ENCODE results near the gene DGKI.
"Not testable (repeated sequence)": the region's sequence is repeated elsewhere in the genome, so short reads cannot be mapped to it uniquely, and the experiment has no call there.

The DGKI gene

GRCh38 chr7:137734221-137734620 lies 112.6 kb downstream of the DGKI start:
- DNase-seq: no peak

GRCh38 chr7:137732168-137732567 lies 114.6 kb downstream of the DGKI start:
- DNase-seq: no peak

GRCh38 chr7:137731436-137731835 lies 115.3 kb downstream of the DGKI start:
- no peak for DNase-seq

GRCh38 chr7:137728426-137728825 lies 118.3 kb downstream of the DGKI start:
- DNase-seq: no peak

GRCh38 chr7:137727413-137727812 lies 119.4 kb downstream of the DGKI start:
- no peak for DNase-seq

GRCh38 chr7:137718355-137718754 lies 128.4 kb downstream of the DGKI start:
- DNase-seq: peak in 1 of 2 donors; percentile 33

DNA sequence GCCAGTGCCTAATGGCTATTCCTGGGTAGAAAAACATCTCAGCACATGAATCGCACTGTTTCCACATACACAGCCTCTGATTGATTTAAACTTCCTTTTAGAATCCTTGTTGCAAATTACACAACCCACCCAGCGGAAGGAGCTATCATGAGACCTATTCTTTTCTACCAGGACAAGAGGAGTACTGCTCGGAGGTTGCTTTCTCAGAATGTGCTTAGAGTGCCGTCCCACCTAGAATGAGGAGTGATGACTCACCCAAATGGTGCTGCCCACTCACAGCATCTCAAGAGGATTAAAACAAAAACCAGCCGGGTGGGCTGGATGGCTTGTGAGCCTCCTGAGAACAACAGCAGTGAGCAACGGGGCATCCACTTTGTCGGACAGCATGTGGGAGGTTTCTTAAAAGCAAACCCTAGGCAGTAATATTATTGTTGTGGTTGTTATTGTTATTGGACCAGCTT lies 128.9 kb downstream of the DGKI start:
- DNase-seq: peak in 1 of 2 donors; percentile 11

- no peak for DNase-seq
Measured at GRCh38 chr7:137717045-137717444, 129.7 kb downstream of the DGKI start.

DNA sequence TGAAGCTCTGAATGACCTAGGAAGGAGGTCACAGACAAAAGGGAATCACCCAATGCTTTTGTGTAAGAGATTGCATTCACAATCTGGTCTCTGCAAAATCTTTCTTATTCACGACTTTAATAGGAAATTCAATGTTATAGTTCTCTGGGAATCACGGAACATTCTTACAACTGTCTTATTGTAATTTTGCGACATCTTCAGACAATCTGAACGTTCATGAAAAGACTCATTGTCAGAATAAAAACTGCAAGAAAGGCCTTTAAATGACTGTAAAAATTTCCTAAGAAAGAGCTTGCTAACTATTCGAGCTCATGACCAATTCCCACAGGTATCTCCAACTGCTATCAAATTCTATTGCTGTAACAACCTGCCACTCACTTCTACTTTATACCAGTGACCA lies 130.7 kb downstream of the DGKI start:
- no peak for DNase-seq

DNA sequence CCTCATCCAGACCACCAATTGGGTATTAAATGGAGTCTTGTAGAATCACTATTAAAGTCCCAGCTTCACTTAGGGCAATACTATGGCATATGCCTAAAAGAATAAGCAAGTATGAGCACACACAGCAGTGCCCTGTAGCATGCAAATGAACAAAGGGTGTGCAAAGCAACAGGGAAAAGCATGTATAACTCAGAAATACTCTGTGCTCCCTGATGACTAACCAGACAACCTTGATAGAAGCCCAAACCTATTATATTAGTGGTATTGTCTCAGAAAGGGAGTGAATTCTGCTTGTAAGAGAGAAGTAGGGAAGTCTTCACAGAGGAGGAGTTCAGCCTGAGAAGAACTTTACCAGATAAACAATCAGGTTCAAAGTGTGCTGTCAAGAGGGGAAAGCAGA lies 131.2 kb downstream of the DGKI start:
- DNase-seq: no peak

- no peak for DNase-seq
Measured at GRCh38 chr7:137715121-137715520, 131.7 kb downstream of the DGKI start.

GRCh38 chr7:137706330-137706729 lies 140.4 kb downstream of the DGKI start:
- DNase-seq: not testable (repeated sequence)

- no peak for DNase-seq
Measured at GRCh38 chr7:137704723-137705122, 142.1 kb downstream of the DGKI start.

DNA sequence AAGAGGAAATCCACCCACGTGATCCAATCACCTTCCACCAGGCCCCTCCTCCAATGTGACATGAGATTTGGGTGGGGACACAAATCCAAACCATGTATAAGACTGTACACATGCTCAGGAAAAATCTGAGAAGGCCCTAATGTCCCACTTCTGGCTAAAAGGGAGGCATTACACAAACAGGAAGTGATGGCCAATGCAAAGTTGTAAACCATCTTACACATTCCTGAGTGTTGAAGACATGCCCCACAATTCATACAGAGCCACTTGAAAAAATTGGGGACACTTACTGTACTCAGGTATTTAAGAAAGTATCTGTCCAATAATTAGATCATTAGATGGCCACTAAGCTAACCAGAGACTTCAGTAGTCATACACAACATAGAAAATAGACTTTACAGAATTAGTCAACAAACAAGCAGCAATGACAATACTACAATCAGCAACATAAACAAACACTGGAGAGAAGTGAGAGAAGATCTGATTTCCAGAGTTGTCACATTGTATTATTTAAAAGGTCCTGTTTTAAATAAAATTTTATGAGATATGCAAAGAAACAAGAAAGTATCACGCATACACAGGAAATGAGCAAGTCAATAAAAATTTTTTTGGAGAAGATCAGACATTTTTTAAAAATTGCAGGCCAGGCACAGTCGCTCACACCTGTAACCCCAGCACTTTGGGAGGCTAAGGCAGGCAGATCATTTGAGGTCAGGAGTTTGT lies 143.3 kb downstream of the DGKI start:
- no peak for DNase-seq

- DNase-seq: no peak
Measured at GRCh38 chr7:137696988-137697387, 149.8 kb downstream of the DGKI start.

DNA sequence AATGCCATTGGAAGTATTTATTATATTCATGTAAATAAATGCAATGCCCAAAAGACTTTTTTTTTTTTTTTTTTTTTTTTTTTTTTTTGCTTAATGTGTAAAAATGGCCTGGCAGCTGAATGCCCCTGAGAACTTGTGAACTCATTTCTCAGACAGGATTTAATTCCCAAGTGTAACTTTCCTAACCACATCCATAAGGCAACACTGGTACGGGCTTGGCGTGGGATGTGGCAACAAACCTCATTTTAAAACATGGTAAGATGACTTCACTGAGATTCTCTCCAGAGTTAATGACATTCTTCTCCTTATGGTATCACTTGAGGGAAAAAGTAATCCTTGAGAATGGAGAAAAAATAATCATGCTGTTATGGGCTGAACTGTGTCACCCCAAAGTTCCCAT lies 150.4 kb downstream of the DGKI start:
- no peak for DNase-seq

DNA sequence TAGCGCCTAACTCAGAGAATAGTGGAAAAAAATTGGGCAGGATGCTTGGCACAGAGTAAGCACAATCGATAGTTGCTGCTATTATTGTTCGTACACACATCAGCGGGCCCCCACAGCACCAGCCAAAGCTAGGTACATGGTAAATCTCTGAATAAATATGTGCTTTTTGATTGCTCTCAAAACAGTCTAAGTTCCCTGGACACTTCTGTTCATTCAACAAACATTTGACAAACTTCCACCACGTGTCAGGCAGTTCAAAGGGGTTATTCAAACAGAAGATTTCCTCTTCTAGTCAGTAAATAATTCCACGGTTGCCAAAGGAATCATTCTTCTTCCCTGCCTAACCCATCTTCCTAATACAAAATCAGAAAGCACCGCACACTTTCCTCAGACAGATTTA lies 150.8 kb downstream of the DGKI start:
- DNase-seq: no peak

GRCh38 chr7:137695494-137695893 lies 151.3 kb downstream of the DGKI start:
- no peak for DNase-seq

DNA sequence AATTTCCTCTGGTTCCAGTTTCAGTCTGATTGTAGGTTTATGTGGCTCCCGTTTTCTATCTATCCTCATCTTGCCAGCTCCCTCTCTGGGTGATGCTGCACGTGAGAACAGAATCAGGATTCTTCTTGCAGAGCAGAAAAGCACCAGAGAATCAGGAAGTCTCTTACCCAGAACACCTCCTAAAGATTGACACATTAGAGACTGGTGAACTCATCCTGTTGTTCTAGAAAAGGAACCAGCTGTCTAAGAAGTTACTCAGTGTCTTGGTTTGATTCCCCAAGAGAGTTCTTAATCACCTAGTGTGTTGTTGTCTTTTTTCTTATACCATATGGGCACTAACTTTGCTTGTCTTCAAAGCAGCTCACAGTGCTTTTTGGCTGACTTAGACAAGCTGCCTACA lies 152.4 kb downstream of the DGKI start:
- no peak for DNase-seq

DNA sequence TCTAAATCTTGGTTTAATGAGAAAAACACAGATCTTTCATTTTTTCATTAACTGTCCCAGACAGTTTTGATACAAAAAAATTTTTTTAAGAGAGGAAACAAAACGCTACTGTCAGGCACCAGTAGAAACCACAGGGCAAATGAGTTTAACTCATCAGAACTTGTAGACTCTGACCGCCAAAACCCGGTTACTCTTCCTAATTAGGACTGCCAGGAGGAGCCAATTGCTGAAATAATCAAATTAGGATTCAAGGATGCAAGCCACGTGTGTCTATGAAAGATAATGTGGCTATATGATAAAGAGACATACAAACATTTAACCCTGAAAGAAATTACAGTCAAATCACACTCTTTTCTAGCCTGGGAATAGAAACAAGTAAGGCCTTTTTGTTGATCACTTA lies 154.4 kb downstream of the DGKI start:
- DNase-seq: no peak

- DNase-seq: no peak
Measured at GRCh38 chr7:137691566-137691965, 155.2 kb downstream of the DGKI start.

- DNase-seq: no peak
Measured at GRCh38 chr7:137690635-137691034, 156.1 kb downstream of the DGKI start.

GRCh38 chr7:137689761-137690160 lies 157.0 kb downstream of the DGKI start:
- DNase-seq: no peak

DNA sequence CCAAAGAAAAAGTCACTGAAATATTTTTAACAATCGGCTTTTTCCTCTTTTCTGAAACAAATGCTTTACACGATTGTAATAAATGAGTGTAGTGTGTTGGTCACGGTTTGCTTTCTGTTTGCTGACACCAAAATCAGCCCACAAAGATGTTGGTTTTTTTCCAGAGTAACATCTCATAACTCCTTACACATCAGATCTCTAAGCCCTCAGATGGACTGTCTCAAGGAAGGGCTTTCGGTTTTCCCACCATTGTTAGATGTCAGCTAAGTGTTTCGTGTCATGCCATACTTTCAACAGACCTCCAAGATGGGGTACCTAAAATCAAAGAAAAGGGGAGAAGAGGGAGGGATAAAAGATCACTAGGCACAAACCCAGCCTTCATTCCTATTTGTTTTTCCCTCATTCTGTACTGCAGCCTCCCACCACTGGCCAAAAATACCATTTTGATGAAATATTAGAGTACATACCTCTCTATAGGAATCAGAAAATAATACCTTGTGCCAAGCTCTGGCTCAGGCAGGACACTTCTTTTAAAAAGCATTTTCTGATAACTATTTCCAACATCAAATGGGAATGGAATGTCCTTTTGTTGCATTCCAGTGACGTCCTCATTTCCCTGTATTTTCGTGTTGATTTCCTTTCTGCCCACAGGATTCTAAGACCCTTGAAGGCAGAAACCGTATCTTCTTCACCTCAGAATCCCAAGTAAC lies 159.1 kb downstream of the DGKI start:
- no peak for DNase-seq
